NCI-H1930 (cell line): ENCODE data around the gene CTBP2.
"Not testable (repeated sequence)": the region's sequence is repeated elsewhere in the genome, so short reads cannot be mapped to it uniquely, and the experiment has no call there.

Experiments
- DNase-seq, 2 experiments: peaks; one replicate each; lab custom pipeline; 2025; lab: John Stamatoyannopoulos, UW

Gene CTBP2

DNA sequence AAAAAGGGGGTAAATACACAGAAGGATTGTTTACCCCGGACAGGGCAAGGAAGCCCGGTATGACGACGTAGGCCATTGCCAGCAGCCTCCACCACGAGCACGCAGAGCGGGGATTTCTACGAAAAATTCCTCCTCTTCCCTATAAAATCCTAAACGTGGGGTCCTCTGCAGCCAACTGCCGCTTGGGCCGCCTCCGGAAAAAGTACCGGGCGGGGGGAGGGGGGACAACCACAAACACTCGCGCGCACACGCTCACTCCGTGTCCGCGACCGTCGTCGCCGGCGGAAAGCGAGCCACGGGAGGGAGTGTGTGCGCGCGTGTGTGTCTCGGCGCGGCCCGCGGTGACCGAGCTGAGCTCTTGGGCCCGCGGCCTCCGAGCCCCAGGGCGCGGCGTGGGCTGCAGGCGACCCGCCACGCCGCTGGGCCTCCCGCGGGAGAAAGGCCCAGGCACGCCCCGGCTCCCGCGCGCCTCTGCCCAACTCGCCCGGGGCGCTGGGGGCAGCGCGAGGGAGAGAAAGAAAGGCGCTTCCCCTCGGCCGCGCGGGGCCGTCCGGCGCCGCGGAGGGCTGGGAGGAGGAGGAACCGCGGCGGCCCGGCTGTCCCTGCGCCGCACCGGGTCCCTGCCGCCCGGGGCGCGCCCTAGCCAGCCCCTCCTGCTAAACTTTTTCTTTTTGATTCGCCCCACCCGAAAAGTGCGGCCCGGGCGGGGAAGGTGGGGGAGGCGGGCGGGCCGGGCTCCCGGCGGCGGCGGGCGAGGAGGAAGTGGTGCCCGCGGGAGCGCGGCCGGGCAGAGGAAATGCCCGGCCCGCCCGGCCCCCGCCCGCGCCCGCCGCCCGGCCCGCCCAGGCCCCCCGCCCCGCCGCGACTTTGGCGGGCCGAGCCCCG is 1.5 kb downstream of the CTBP2 start:
- no peak for DNase-seq

DNA sequence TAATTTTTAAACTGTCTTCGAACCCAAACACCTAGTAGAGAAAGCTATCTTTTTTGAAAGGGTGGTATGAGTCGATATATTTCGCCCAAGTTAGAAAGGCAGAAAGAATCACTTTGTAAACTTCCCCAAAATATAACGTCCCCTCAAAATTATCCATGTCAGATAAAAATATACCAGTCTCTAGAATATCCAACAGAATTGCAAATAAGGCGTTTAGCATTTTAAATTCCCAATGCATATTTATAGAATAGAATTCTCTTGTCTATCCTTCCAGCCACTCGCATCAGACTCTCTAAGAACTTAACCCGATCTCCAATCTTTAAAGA is 2.1 kb downstream of the CTBP2 start:
- DNase-seq: no peak

DNA sequence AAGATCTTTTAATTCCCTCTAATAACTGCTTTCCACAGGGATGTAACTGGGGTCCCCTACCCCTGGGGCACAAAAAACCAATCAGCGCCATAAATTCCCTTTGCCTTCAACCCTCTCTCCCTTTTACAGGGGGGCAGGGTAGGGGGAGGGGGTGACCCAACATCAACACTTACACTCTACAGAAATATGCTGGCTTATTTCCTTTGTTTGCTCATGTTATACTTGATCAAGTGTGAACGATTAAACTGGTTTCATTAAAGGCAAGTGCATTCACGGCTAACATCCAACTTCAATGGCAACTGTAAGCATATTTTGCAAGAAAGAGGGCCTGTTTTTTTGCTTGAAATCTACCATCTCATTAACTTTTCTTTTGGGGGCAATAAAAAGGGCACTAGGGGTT is 2.9 kb downstream of the CTBP2 start:
- DNase-seq: no peak

DNA sequence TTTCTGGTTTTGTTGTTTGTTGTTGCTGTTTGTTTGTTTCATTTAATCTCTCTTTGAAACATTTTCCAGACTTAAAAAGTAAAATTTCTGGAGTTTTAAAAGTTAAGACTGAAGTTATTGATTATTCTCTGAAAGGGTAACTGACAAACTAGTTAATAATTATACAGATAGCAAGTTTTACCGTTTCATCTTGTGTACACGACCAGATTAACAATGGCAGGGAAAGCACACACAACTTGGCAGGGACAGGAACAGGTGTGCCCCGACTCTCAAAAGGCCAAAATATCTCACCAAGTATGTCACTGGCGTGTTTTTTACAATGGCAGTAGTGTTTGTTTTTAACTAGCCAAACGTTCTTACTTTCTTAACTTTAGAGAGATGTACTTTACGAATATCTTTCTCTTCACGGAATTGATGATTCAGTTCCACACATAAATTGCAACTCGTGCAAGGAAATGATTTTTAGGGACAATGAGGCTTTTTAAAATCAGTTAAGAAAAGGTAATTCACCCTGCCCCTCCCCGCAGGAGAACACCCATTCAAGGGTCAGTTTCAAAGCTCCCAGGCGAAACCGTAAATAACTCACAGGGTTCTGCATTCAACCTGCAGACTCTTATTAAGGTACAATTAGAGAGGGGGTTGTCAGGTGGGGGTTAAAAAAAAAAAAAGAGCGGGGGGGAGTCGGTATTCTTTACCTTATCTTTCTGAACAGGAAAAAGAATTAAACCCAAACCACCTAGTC is 3.5 kb downstream of the CTBP2 start:
- no peak for DNase-seq

DNA sequence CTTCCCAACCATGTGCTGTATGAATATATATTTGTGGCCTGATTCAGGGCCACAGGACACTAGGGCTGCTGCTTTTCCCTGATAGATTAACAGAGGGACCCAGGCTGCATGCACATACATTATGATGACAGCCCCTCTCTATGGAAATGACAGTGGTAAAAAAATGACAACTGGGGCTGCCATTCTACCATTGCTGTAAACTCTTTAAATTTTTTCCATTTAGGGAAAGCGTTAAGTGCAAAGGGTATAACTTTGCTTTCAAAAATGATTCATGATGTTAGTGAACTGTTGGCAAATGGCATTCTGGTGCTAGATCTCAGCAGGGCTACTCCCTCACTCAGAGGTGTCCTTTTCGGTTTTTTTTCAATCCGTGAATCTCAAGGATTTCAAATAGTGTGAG is 4.2 kb downstream of the CTBP2 start:
- no peak for DNase-seq

DNA sequence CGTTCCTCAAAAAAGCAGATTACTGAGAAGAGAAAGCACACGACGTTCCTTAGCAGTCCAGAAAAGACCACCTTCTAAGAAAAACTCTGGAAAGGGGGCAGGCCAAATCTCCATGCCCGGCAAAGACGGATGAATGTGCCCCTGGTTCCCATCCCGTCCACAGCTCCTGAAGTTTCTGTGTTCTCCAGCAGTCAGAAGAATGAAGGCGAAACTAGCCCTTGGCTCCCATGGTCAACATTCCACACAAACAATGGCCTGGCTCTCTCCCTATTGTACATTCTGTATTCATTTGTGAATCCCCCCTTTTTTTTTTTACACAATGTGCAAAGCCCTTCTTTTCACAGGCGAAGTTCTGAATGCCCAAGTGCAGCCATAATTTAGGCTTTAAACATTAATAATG is 5.3 kb downstream of the CTBP2 start:
- DNase-seq: no peak

DNA sequence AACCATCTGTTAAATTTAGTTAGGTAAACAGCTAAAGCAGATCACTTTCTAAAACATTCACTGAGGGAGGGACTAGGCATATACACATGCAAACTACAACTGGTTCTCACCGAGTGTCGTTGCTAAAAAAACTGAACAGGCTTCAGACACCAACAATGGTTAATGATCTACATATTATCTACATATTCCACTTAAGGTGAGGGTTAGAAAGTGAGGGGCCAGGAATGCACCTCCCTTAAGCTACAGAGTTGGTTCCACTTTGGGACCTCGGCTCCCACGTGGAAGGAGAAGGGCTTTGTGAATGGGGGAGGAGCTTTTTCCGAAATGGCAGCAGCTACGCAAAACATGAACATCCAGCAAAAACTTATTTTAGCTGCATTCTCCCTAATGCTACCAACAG is 5.8 kb downstream of the CTBP2 start:
- no peak for DNase-seq

DNA sequence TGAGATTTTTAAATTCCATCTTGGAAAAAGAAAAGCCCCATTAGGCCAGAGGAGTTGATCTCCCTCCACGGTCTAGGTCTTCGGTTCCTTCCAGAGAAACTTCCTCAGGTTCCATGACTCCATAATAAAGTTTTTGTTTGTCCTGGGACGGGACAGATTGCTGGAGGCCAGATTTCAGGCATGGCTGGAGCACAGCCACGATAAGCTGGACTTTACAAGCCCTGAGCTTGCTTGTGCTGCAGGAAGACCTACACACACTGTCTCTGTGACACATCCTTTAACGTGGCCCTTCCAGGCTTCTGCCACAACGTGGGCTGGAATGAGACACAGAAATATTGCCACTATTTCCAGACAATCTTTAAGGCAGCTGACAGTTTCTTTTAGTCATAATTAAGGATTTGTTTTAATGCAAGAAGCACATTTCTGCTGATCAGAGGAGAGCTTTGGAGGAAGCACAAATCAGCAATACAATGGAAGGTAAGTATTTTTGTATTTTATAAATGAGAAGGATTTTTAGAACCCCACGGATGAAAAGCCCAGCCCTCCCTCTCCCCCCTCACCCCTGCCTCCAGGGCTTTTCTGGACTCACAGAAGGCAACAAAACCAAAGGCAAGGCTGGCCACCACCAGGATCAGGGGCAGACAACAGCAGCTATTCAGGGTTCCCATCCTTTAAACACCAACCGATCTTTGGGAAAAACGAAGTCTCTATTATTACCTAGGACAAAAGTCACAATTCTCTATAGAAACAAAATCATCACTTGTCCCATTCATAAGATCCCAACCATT is 6.5 kb downstream of the CTBP2 start:
- no peak for DNase-seq

DNA sequence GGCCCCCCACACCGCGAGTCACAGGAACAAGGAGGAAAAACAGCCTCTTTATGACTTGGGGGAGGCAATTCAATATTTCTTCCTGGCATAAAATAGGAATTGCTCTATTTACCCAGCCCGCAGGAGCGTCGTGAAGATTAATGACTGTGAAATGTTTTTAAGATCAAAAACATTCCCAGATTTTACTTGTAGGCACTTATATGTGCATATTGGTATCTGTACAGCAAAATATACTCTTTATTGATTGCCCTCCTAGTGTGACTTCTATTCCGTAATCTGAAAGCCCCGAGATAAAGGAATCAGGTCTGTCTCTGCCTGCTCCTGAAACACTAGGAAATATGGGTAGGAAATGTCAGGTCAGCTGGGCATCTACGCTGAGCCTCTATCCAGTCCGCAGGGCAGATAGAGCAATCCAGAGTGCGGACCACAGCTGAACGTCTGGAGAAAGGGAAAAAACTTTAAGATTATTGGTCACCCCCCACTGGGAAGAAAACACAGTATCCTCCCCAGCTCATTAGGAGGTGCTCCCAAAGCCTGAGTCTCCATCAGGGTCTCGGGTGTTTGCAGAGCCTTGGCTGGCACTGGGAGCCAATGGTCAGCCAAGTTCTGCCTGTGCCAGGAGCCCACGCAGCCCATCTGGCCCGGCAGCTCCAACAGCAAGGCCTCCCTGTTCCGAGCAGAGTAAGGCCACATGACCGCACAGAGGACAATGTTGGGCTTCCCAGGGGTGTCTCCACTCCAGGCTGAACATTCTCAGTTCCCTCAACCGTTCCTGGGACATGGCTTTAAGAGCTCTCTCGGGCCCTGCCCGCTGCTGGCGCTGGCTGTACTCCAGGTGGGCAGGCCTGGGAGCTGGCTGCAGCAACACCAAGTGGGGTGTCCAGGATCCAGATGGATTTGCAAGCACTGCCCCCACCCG is 7.7 kb downstream of the CTBP2 start:
- DNase-seq: no peak

DNA sequence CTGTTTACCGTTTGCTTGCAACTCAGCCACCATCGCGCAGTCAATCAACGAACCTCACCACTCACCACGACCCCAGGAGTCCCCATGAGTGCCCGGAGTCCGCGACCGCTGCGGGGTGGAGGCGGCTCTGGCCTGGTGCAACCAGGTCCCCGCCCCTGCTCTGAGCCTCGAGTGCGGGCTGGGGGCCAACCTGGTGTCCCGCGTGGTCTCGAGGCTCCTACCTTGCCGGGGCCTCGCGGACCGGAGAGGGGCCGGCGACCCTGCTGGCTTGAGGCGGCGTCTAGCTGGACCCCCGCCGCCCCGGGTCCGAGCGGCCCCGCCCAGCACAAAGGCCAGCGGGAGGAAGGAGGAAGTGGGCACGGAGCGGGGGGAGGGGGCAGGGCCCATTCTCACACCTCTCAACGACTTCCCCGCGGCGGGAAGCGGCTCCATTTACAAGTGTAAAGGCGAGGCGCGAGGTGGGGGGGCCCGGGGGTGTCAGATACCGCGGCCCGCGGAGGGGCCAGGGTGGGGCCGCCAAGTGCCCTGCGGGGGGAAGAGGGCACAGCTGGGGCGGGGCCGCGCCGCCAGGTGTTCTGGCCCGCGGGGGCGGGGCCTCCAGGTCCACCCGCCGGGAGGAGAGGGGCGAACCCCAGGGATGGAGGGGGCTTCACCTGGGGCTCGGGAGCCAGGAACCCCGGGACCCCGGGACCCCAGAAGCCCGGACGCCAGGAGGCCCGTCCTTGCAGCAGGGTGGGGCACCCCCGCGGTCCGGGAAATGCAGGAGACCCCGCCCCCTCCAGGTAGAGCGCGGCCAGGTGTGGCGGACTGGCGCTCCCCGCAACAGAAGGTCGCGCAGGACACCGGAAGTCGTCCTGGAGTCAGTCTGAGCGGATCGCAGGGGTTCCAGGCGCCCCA is 8.6 kb downstream of the CTBP2 start:
- no peak for DNase-seq

DNA sequence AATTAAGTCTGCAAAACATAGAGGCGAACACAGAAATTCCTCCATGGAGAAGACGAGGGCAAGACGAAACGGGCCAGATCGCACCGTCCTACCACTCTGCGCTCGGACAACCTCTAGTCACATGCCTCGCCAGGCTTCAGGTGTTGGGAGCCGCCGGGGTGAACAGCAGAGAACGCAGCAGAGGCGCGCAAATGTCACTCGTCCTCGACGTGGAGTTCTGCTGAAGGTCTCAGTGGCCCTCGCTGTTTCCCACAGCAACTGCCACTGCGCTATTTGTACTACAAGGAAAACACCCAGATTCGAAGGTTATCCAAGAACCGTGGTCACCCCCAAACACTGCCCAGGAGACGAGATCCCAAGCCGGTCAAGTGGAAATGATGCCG is 9.2 kb downstream of the CTBP2 start:
- DNase-seq: no peak

DNA sequence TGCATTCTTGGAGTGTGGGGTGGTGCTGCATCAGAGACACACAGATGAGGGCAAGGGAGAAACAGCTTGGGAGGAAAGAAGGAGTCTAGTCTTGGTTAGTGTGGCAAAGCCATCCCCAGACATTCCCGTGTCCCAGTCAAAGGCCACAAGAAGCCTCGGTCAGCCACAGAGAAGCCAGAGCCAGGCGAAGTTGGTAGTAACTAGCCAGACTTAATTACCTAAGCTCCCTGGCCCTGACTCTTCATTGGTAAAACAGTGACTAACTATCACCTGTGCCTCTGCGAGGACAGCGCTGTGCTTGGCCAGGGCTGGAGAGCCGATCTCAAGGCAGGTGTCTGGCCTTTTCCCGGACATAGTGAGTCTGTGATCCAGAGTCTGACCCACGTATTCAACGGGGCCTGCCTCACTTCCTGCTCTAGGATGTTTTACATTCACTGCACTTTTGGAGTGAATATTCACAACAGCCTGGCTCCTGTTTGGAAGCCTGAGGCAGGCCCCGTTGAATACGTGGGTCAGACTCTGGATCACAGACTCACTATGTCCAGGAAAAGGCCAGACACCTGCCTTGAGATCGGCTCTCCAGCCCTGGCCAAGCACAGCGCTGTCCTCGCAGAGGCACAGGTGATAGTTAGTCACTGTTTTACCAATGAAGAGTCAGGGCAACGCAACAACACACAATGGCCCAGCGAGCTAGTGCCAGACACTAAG is 9.8 kb downstream of the CTBP2 start:
- not testable (repeated sequence) for DNase-seq

DNA sequence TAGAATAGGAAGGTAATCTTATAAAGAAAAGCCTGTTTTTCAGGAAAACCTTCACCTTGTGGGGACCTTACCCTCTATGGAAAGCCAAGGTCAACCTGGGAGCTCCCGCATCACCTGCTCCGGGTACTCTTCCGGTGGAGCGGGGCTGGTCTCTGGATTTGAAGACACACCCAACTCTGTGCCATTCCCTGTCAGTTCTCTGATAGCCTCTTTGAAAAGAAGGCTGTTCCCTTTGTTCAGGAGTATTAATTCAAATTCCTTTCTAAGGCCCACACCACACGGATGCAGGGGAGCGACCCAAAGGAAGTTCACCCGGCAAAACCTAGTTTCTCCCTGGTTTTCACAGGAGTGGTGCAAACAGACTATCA is 10.7 kb downstream of the CTBP2 start:
- DNase-seq: no peak

DNA sequence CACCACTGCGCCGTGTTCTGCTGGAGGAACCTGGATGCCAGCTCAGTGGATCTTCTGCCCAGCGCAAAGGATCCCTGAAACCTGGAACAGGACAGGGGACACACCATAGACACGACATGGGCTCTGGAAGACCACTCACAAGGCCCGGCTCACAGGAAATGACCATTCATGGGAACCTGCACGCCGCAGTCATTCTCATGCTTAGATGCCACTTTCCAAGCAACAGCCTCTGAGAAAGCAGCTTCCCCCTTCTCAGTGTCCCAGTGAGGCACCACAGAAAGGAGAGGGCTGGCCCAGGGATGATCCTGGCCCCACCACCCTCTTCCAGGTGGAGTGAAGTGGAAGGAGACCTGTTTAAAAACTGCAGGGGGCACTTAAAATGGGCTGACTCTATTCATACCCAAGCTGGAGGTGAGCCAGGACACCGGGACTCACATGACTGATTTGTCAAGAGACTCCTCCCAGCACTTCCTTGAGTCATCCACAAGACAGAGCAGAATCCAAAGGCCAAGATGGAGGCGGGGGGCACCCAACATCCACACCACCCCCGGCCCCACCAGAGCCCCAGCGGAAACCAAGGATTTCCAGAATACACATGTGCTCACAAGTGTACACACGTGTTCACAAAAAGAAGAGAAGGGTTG is 11.2 kb downstream of the CTBP2 start:
- DNase-seq: no peak

DNA sequence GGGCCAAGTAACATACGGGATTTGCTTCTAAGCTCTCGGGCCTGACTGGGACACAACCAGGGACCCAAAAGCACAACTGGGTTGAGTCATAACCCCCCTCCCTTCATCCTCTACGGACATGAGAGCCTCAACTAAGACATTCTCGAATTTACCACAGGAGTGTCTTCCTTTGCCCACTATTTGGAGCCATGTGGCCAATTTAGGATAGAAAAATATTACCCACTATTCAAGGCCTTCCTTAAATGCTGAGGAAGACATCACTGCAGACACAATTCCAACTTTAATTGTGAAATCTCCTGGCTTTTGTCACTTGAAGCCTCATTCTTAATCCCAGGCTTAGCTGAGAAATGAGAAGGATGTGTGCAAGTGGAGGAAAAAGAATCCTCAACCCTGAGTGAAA is 11.8 kb downstream of the CTBP2 start:
- DNase-seq: no peak

DNA sequence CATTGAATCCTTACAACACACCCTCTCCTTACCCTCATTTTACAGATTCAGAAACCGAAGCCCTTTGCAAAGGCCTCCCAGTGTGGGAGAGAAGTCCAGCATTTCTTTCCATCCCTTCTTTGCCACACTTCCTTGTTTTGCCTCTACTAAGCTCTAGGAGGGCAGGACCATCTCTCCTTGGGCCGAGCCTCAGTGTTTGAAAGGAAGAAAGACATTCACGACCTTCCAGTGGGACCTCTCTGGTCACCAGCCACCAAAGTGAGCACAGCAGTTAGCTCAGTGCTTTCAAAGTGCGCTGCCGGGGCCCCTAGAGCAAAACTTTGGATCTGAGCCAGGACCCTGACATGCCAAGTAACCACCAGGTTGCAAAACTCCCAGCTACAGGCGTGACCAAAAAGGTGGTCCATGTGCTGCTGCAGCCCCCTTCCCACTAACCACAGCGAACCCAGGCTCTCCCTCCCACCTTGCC is 12.4 kb downstream of the CTBP2 start:
- no peak for DNase-seq

DNA sequence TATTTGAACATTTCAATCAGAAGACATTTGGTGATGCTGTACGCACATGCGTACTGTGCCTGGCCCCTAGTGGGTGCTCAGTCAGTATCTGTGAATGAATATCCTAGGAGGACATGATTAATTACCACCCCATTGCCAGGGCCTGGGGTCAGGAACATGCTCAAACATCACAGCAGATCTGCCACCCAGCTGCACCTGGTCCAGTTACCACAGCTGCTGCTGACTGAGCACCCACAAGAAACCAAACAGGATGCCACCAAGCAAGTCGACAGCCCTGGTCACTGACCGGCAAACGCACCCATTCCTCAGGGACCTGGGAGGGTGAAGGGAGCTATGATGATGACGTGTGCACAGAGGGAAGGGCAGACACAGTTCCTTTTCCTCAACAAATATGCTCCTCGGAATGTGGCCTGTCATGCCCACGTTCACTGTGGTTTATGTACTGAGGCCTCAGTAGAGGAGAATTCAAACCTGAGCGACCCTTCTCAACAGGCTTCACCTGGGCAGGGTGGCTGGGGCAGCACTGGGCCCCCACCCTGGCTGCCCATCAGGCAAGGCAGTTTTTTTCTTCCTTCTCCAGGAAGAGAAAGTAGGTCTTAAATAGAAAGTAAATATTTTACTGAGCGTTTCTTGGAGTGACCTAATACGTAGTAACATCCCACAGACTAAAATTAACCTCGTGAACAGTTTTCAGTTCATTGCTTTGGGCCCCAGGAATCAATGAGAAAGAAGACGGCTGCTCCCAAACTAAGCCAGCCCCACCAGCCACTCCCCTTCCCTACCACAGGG is 13.4 kb downstream of the CTBP2 start:
- no peak for DNase-seq

DNA sequence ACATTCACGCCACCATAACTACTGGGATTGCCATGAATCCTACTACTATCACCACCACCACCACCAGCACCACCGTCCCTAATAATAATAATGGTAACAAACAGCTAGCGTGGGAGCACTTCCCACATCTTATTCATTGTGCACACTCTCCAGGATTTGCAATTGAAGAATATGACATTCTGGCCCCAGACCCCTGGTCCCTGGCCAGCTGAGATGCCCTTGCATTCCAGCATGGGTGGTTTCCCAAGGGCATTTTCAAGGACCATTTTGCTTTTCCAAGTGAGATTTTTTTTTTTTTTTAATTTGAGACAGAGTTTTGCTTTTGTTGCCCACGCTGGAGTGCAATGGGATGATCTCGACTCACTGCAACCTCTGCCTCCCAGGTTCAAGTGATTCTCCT is 14.7 kb downstream of the CTBP2 start:
- no peak for DNase-seq
